Fibroblast of lung (primary cell): Measurements from ENCODE around the gene SIVA1. TPM values are rescaled to one million over a fixed set of nuclear protein-coding genes. Genes with fewer than 3 reads are reported as not detected.
A peak's percentile ranks its signal among the peaks of the same experiment; 100 is the strongest.
"Not testable (repeated sequence)": the region's sequence is repeated elsewhere in the genome, so short reads cannot be mapped to it uniquely, and the experiment has no call there.

ENCODE experiments used
- DNase-seq, 2 donors: peaks; one replicate each; pipeline versions ENCODE4 v3.0.0 to v3.0.0-alpha.2; 2010; ENCODE audit warnings: low read depth in 2 of 2
- H2AFZ ChIP-seq: 2 replicates; pipeline ENCODE4 v1.5.1; 2012; ENCODE audit warnings: low read length, control low read depth, inconsistent platforms
- H3K27ac ChIP-seq: 2 replicates; pipeline ENCODE4 v1.5.1; 2011; ENCODE audit warnings: low read length, control low read depth; ENCODE audit not compliant: insufficient read depth
- H3K27me3 ChIP-seq: 2 replicates; pipeline ENCODE4 v1.5.1; 2011; ENCODE audit warnings: mild to moderate bottlenecking, low read length; ENCODE audit not compliant: control insufficient read depth, insufficient read depth
- H3K36me3 ChIP-seq: 2 replicates; pipeline ENCODE4 v1.5.1; 2011; ENCODE audit warnings: low read length; ENCODE audit not compliant: control insufficient read depth, insufficient read depth
- H3K4me1 ChIP-seq: 2 replicates; pipeline ENCODE4 v1.5.1; 2011; ENCODE audit warnings: low read length; ENCODE audit not compliant: control insufficient read depth, insufficient read depth; ENCODE audit errors: extremely low read depth
- H3K4me2 ChIP-seq: 2 replicates; pipeline ENCODE4 v1.5.1; 2011; ENCODE audit warnings: low read length, control low read depth; ENCODE audit not compliant: insufficient read depth; ENCODE audit errors: extremely low read depth
- H3K4me3 ChIP-seq, 4 experiments: fragments of 200-600 bp in 1 of 4; sonication (generic) in 1 of 4; replicated peaks in 1 of 4; 2 replicates each; pipeline ENCODE4 v1.5.1; 2011 to 2016; ENCODE audit warnings: low read length in 4 of 4, low read depth in 3 of 4, mild to moderate bottlenecking in 3 of 4, control low read depth in 2 of 4, inconsistent platforms in 1 of 4, mixed read lengths in 1 of 4; ENCODE audit not compliant: insufficient read depth in 1 of 4; ENCODE audit errors: control extremely low read depth in 1 of 4
- H3K79me2 ChIP-seq: 2 replicates; pipeline ENCODE4 v1.5.1; 2012; ENCODE audit warnings: mild to moderate bottlenecking, low read length, inconsistent platforms; ENCODE audit not compliant: control insufficient read depth, insufficient read depth
- H3K9ac ChIP-seq: 2 replicates; pipeline ENCODE4 v1.5.1; 2011; ENCODE audit warnings: mild to moderate bottlenecking, low read length, control low read depth; ENCODE audit not compliant: insufficient read depth
- H3K9me3 ChIP-seq: 2 replicates; pipeline ENCODE4 v1.5.1; 2012; ENCODE audit warnings: low read depth, low read length; ENCODE audit not compliant: control insufficient read depth, insufficient read depth
- H4K20me1 ChIP-seq: 2 replicates; pipeline ENCODE4 v1.5.1; 2011; ENCODE audit warnings: low read length; ENCODE audit not compliant: control insufficient read depth, insufficient read depth; ENCODE audit errors: extremely low read depth
- EZH2 ChIP-seq: IDR thresholded peaks from 2 replicates; pipeline ENCODE4 v1.5.1; 2012; ENCODE audit warnings: low read length, control low read depth, mild to moderate bottlenecking; ENCODE audit errors: missing control alignments
- polyA plus RNA-seq, 2 donors: library from polyadenylated mRNA; depleted of rRNA in 1 of 2; stranded (reverse) in 1 of 2; unstranded in 1 of 2; fragments of >200 nt; gene quantifications; 2 replicates each; pipeline ENCODE4 v1.2.1, GENCODE V29; 2011 to 2012; ENCODE audit warnings: missing spikeins in 1 of 2
- total RNA-seq: library from RNA; depleted of rRNA; stranded (reverse); fragments of >200 nt; gene quantifications from 2 replicates; pipeline ENCODE4 v1.2.1, GENCODE V29; 2014
- TF ChIP-seq, protein P1 (sequence below), 2 donors: IDR thresholded peaks in 1 of 2; conservative IDR thresholded peaks in 1 of 2; 1 replicate in 1 of 2; 2 replicates in 1 of 2; pipeline ENCODE4 v1.5.1; 2011 to 2012; ENCODE audit warnings: low read length in 2 of 2, control low read depth in 1 of 2, inconsistent platforms in 1 of 2, low read depth in 1 of 2, mild to moderate bottlenecking in 1 of 2

Gene SIVA1
- total and polyA plus RNA-seq, 2 donors (not counting 1 experiment from before 2014, with no cell fraction given) = 26.1 to 65.1 TPM

DNA sequence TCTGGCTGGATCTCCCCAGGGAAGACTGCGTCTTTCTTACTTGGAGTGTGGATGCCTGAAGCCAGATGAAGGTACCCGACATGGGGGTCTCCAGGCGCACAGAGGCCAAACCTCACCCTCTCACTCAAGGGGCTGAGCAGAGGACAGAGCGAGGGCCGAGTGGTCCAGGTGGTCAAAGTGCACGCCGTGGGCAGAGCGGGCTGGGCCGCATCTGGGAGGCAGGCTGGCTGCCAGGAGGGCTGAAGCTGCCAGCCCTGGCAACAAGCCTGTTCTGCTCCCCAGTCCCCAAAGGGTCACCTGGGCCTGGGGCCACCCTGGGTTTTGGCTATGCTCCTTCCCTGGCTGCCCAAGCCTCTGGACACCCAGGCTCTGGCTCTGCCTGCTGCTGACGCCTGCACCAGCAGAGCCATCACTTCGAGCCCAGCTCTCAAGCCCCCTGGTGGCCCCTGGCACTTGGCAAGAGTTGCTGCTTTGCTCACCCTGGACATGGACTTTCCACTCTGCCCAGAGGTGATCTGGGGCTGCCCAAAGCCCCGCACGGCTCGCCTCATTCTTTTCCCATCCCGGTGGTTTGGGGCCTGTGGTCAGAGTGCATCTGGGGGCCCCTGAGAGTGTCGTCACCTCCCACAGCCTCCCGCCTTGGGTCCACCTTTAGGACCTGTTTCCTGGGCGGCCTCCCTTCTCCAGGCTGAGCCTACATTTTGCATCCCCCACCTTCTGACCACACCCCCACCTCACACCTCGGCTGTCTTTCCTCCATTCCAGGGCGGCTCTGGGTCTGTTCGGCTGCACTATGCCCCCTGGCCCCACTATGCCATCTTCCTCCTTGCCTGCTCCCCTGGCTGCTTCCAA lies 26.1 kb upstream of the SIVA1 start:
- H3K36me3 ChIP-seq = peaks cover 2% of the 10 kb centered on the region
- peaks cover 5% of the 10 kb centered on the region for H3K4me1 ChIP-seq
- H3K27me3 ChIP-seq = peaks cover 9% of the 10 kb centered on the region
- TF ChIP-seq, protein P1, sequence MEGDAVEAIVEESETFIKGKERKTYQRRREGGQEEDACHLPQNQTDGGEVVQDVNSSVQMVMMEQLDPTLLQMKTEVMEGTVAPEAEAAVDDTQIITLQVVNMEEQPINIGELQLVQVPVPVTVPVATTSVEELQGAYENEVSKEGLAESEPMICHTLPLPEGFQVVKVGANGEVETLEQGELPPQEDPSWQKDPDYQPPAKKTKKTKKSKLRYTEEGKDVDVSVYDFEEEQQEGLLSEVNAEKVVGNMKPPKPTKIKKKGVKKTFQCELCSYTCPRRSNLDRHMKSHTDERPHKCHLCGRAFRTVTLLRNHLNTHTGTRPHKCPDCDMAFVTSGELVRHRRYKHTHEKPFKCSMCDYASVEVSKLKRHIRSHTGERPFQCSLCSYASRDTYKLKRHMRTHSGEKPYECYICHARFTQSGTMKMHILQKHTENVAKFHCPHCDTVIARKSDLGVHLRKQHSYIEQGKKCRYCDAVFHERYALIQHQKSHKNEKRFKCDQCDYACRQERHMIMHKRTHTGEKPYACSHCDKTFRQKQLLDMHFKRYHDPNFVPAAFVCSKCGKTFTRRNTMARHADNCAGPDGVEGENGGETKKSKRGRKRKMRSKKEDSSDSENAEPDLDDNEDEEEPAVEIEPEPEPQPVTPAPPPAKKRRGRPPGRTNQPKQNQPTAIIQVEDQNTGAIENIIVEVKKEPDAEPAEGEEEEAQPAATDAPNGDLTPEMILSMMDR (conservative IDR thresholded peaks at IDR 0.05 in 1 of 2, IDR thresholded peaks at IDR 0.05 in 1 of 2; ENCODE audit: low read depth in 1 of 2, low read length in 2 of 2) = peak in 1 of 2 donors; percentile 11
- TF ChIP-seq EZH2 = no peak
- no peak overlapping the region for H3K9ac ChIP-seq
- no peaks in the 10 kb centered on the region for H3K79me2 ChIP-seq
- no peaks in the 10 kb centered on the region for H4K20me1 ChIP-seq
- no peak overlapping the region for H3K4me3 ChIP-seq
- H3K4me2 ChIP-seq = no peak overlapping the region
- H2AFZ ChIP-seq = no peak overlapping the region
- H3K27ac ChIP-seq = no peak overlapping the region
- no peak for DNase-seq
- no peaks in the 10 kb centered on the region for H3K9me3 ChIP-seq

DNA sequence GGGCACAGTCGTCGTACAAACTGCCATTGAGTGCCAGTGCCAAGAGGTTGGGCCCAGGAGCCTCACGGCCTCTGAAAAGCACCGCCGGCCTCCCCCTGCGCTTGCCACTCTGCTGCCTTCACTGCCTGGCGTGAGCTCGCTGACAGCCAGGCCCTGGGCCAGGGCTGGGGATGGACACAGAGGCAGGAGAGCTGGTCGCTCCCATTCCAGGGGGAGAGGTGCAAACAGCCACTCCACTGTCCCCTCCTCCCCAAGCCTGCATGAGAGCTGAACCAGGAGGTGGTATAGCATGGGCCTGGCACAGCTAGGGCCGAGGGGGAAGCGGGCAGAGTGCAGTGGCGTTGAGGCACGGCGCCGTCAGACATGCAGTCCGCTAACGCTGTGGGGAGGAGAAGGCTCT lies 24.3 kb upstream of the SIVA1 start:
- no peaks in the 10 kb centered on the region for H3K79me2 ChIP-seq
- DNase-seq = no peak
- H3K9me3 ChIP-seq = no peaks in the 10 kb centered on the region
- no peak overlapping the region for H3K9ac ChIP-seq
- no peak for TF ChIP-seq EZH2
- TF ChIP-seq, protein P1 (conservative IDR thresholded peaks at IDR 0.05 in 1 of 2, IDR thresholded peaks at IDR 0.05 in 1 of 2; ENCODE audit: low read depth in 1 of 2, low read length in 2 of 2) = no peak
- H2AFZ ChIP-seq = no peak overlapping the region
- no peaks in the 10 kb centered on the region for H3K36me3 ChIP-seq
- no peaks in the 10 kb centered on the region for H4K20me1 ChIP-seq
- H3K4me3 ChIP-seq = no peak overlapping the region
- peaks cover 2% of the 10 kb centered on the region for H3K4me1 ChIP-seq
- H3K4me2 ChIP-seq = no peak overlapping the region
- H3K27me3 ChIP-seq = peaks cover 9% of the 10 kb centered on the region
- no peak overlapping the region for H3K27ac ChIP-seq

DNA sequence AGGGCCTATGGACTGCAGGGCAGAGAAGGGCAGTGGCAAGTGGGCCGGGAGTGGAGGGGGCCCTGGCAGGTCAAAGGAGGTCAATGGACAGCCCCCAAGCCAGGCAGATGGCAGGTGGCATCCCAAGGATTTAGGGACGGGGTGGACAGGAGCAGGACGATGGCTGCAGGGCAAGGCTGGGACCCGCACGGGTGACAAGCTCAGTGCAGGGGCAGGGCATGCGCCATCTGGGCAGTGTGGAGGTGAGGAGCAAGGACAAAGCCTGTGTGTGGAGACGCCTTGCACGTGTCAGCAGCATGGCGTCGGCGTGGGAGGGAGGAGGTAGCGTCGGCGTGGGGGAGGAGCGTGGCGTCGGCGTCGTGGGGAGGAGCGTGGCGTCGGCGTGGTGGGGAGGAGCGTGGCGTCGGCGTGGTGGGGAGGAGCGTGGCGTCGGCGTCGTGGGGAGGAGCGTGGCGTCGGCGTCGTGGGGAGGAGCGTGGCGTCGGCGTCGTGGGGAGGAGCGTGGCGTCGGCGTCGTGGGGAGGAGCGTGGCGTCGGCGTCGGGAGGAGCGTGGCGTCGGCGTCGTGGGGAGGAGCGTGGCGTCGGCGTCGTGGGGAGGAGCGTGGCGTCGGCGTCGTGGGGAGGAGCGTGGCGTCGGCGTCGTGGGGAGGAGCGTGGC lies 23.6 kb upstream of the SIVA1 start:
- not testable (repeated sequence) for H3K36me3 ChIP-seq, H3K9ac ChIP-seq, H3K27ac ChIP-seq, H2AFZ ChIP-seq, H4K20me1 ChIP-seq, H3K4me1 ChIP-seq, H3K79me2 ChIP-seq, H3K9me3 ChIP-seq, H3K4me2 ChIP-seq, H3K27me3 ChIP-seq, H3K4me3 ChIP-seq, DNase-seq
